ENCODE measurements around the gene SALL3.

Gene SALL3

DNA sequence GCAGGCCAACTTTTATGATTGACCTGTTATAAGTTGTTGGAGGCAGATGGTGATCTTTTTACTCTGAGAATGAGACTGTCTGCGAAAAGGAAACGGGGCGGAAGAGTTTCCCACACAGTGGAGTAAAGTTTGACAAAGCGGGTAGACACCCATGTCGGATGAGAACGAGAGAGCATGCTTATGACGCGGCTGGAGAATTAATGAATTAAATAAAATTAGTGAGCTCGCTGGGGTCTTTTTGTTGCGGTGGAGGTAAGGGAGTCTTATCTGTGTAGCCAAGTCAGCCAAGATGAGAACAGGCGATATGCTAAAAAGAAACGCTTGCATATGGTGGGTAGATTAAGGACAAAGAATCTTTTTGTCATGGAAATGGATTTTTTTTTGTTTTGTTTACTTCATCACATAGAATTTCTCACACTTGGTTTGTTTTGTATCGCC lies 1.8 kb downstream of the SALL3 start:
- DNase-seq = no peak

DNA sequence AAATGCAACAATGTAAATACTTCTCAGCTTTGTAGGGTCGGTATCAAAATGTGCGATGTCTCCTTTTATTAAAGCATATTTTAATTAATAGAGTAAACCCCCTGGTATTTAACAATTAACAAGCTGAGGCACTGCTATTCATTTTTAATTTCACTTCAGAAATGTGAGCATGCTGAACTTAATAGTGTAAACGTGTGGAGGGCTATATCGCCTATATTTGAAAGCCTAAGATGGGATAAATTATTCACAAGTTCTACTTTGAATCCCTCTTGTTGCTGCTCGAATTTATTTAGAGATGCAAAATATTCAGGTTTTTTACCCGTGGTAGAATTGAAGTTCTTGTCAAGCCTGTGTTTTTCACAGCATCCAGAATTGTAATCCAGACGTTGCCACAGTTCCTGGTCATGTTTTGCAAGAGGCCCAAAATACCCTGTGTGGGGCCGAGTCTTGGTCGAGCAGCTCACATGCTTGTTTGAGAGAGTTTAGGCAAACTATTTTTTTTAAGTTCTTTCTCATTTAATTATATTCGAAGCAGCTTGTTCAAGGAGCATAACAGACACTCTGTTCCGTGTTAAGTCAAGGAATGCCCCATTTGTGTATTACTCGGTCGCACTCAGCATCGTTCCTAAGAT lies 2.5 kb downstream of the SALL3 start:
- DNase-seq = no peak

DNA sequence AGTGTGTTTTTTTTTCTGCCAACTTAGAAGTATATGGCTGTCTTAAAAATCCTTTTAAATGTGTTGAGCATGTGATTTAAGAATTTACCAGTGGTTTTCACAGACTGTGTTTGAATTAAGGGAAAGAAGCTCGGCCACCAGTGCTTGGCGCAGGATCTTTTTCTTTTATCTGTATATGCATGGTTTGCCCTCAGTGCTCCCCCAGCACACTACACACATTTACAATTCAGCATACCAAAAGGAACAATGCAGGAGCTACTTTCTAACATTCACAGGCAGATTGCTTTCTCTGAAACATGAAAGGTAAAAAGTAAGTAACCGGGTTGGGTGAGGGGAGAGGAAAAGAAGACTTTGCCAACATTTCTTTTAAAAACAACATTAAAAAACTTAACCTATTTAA lies 3.9 kb downstream of the SALL3 start:
- no peak for DNase-seq

DNA sequence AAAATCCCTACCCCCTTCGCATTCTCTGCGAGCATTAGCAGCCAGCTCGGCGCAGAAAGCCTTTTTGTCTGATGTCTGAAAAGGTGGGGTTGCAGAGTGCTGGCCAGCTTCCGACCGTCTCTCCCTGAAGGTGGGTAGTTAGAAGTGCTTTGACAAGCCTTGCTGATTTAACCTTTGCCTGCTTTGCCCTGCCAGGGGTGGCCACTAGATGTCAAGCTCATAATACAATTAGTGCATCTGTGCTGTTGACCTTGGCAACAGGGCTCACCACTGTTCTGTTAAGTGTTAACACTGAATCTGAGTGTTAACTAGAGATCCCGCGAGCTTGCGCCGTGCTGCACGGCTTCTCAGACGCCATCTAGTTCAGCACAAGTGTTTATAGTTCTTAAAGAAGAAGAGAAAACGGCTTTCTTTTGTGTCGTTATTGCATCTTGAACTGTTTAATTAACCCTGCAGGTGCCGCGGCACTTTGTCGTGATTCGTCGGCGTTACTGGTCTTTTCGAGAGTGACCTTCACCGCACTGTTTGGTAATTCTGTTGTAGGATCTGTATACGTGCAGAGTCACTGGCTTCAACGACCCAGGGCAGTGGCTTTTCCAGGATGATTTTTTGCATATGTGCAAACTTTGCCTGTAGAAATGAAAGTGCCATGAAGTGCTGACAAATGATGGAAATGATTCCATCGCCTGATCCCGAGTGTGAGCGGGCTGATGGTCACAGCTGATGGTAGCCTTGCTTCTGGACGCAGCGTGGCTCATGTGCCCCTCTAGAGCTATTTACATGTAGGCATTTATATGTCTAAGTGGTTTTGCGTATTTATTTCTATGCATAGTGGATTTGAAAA lies 5.5 kb downstream of the SALL3 start:
- DNase-seq = no peak

DNA sequence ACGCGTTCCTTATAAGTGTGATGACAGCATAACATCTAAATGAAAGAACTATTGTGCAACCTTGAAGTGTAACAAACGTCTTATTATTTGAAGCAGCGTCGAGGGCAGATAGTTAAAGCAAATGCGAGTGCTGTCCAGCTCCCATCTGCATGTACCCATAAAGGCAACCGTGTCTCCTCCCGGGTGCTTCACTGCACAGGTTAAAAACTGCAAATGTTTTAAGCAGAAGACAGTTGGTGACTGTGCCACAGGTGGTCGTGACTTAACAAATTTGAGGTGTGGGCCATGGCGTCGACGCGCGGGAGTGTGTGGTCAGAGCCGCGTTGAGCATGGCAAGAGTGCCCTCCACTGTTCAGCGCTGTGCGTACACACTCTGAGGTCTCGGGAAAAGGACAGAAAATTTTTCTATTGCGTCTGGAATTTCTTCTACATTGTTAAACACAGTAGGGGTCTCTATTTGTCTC lies 6.4 kb downstream of the SALL3 start:
- DNase-seq = peak; percentile 66

DNA sequence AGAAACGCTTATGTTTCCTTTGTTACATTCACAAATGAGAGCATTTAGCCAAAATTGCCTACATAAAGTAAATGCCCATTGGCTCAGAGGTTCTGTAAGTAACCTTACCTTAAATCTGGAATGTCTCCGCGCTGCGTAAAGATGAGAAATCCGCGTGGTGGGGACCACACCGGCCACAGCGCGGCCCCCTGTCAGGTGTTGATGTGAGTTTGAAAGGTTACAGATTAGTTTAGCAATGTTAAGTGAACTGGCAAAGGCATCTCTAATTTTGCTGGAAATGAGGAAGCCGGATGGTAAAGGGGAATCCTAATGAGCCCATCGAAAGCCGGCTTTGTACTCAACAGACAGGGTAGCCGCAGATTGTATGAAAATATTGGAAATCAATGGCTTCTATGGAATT lies 11.8 kb downstream of the SALL3 start:
- DNase-seq = no peak

DNA sequence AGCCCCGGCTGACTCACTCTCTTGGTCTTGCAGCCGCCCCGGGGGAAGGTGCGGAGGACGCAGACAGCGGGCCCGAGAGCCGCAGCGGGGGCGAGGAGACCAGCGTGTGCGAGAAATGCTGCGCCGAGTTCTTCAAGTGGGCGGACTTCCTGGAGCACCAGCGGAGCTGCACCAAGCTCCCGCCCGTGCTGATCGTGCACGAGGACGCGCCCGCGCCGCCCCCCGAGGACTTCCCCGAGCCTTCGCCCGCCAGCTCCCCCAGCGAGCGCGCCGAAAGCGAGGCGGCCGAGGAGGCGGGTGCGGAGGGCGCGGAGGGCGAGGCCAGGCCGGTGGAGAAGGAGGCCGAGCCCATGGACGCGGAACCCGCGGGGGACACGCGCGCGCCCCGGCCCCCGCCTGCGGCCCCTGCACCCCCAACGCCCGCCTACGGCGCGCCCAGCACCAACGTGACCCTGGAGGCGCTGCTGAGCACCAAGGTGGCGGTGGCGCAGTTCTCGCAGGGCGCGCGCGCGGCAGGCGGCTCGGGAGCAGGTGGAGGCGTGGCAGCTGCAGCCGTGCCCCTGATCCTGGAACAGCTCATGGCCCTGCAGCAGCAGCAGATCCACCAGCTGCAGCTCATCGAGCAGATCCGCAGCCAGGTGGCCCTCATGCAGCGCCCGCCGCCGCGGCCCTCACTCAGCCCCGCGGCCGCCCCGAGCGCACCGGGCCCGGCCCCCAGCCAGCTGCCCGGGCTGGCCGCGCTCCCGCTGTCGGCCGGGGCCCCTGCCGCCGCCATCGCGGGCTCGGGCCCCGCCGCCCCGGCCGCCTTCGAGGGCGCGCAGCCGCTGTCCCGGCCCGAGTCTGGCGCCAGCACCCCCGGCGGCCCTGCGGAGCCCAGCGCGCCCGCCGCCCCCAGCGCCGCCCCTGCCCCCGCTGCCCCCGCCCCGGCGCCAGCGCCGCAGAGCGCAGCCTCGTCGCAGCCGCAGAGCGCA lies 12.7 kb downstream of the SALL3 start:
- no peak for DNase-seq

DNA sequence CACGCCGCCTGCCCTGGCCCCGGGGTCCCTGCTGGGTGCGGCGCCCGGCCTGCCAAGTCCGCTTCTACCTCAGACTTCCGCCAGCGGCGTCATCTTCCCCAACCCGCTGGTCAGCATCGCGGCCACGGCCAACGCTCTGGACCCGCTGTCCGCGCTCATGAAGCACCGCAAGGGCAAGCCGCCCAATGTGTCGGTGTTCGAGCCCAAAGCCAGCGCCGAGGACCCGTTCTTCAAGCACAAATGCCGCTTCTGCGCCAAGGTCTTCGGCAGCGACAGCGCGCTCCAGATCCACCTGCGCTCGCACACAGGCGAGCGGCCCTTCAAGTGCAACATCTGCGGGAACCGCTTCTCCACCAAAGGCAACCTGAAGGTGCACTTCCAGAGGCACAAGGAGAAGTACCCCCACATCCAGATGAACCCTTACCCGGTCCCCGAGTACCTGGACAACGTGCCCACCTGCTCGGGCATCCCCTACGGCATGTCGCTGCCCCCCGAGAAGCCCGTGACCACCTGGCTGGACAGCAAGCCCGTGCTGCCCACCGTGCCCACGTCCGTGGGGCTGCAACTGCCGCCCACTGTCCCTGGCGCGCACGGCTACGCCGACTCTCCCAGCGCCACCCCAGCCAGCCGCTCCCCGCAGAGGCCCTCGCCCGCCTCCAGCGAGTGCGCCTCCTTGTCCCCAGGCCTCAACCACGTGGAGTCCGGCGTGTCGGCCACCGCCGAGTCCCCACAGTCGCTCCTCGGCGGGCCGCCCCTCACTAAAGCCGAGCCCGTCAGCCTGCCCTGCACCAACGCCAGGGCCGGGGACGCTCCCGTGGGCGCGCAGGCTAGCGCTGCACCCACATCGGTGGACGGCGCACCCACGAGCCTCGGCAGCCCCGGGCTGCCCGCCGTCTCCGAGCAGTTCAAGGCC lies 13.7 kb downstream of the SALL3 start:
- no peak for DNase-seq

DNA sequence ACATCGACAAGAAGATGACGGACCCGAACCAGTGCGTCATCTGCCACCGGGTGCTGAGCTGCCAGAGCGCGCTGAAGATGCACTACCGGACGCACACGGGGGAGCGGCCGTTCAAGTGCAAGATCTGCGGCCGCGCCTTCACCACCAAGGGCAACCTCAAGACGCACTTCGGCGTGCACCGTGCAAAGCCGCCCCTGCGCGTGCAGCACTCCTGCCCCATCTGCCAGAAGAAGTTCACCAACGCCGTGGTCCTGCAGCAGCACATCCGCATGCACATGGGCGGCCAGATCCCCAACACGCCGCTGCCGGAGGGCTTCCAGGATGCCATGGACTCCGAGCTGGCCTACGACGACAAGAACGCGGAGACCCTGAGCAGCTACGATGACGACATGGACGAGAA lies 14.4 kb downstream of the SALL3 start:
- no peak for DNase-seq

DNA sequence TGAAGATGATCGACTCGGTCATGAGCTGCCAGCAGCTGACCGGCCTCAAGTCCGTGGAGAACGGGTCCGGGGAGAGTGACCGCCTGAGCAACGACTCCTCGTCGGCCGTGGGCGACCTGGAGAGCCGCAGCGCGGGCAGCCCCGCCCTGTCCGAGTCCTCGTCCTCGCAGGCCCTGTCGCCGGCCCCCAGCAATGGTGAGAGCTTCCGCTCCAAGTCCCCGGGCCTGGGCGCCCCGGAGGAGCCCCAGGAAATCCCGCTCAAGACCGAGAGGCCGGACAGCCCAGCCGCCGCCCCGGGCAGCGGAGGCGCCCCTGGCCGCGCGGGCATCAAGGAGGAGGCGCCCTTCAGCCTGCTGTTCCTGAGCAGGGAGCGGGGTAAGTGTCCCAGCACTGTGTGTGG lies 14.9 kb downstream of the SALL3 start:
- DNase-seq = no peak

DNA sequence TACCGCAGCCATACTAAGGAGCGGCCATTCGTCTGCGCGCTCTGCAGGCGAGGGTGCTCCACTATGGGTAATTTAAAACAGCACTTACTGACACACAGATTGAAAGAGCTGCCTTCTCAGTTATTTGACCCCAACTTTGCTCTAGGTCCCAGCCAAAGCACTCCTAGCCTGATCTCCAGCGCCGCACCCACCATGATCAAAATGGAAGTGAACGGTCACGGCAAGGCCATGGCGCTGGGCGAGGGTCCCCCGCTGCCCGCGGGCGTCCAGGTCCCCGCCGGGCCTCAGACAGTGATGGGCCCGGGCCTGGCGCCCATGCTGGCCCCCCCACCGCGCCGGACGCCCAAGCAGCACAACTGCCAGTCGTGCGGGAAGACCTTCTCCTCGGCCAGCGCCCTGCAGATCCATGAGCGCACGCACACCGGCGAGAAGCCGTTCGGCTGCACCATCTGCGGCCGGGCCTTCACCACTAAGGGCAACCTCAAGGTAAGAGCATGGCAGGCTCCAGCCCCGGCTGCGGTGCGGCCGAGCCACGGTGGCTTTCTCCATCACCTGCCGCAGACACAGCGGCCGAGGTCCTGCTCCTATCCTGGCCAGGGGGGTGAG lies 15.5 kb downstream of the SALL3 start:
- no peak for DNase-seq

DNA sequence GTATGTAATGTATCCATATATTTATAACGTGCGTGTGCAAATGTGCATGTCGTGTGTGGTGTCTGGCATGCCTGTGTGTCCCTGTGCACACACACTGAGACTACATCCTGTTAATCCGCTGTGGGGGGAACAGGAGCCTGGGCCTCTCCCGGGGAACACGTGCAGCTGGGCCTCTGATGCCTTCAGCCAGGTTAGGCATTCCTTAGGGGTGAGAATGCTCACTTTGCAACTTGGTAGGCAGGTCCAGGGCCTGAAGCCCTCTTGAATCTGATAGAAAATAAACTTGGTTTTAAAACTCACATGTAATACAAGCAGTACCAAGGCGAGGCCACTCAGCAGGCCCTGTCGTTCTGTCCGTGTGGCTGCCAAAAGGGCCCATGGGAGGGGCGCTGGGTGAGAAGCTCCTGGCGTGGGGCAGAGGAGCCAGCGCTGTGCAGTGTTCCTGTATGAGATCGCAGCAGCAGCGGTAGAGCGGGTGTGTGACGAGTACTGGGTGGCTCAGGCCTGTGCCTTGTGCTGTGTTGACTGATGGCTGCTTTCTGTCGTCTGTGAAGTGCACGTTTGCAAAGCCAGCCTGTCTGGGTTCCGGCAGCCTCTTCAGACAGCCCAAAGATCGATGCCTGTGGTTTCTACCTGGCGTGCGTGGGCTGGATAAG lies 16.2 kb downstream of the SALL3 start:
- DNase-seq = no peak

DNA sequence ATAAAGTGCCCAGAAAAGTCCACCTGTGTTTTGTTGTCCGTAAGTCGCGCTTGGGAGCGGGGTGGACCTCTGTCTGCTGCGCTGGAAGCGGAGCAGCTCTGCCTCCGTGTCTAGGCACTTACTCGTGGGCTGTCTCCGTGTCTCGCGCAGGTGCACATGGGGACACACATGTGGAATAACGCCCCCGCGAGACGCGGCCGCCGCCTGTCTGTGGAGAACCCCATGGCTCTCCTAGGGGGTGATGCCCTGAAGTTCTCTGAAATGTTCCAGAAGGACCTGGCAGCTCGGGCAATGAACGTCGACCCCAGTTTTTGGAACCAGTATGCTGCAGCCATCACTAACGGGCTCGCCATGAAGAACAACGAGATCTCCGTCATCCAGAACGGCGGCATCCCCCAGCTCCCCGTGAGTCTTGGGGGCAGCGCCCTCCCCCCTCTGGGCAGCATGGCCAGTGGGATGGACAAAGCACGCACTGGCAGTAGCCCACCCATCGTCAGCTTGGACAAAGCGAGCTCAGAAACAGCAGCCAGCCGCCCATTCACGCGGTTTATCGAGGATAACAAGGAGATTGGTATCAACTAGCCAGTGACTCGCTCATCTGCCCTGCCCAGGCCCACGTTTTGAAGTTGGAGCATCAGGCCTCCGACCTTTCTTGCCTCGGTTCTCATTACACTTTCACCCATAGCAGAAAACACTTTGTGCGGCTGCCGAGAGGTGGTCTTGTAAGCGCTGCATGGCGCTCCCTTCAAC lies 17.3 kb downstream of the SALL3 start:
- no peak for DNase-seq

DNA sequence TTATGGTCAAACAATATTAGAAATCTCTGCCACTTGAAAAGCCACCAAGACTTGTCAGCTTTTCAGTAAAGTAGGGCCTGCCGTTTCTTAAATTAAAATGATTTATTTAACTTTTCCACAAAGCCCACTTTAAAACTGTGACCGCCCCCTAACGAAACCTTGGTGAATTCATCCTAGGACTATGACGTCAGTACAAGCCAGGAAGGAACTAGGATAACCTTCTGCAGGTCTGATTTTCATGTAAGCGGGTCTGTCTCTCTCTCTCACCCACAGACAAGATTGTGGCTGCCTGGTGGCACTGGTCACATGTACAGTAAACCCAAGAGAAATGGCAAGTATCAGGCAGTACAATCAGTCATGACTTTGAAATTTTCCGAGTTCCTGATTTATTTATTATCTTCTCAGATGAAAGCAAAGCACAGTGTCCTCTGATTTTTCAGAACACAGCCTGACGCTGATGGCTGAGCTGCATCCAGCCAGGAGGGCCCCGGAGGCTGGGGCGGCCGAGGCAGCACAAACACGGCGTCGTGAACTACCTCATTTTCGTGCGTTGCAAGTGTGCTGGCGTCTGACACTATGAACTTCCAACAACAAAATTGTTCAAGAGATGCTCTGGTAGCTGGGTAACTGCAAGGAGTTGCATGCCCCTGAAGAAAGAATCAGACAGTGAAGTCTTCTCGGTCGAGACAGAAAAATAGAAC lies 18.9 kb downstream of the SALL3 start:
- DNase-seq = no peak

DNA sequence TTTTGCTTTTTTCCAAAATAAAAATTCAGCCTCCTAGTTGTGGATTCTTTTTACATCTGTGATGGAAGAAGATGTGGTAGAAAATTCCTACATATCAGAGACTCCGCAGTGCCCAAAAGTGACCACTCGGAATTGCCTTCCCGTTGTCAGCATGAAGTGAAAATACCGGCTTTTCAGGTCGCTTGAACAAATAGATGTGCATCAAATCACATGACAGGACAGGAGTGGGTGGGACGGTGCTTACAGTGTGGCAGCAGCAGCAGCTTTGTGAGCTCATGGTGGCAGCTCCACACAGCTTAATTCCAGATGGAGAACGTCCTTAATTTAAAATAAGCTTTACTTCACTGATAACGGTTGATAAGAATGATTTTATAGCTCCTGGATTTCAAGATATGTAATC lies 20.3 kb downstream of the SALL3 start:
- no peak for DNase-seq

DNA sequence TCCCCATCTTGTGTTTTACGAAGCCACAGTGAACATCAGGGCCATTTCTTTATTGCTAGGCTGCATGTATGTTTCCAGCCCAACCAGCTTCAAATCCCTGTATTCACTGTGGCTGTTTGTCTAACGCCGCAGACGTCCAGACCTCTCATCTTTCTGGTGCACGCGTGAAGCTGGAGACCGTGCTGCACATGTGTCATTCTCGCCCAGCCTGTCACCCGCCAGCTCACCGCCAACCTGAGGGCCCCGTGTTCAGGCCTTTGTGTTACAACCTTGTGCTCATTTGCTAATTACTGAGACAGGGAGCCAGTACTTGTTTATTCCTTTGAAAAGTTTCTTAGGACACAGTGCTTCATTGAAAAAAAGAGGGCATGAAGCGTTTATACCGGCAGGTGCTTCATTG lies 21.4 kb downstream of the SALL3 start:
- no peak for DNase-seq

DNA sequence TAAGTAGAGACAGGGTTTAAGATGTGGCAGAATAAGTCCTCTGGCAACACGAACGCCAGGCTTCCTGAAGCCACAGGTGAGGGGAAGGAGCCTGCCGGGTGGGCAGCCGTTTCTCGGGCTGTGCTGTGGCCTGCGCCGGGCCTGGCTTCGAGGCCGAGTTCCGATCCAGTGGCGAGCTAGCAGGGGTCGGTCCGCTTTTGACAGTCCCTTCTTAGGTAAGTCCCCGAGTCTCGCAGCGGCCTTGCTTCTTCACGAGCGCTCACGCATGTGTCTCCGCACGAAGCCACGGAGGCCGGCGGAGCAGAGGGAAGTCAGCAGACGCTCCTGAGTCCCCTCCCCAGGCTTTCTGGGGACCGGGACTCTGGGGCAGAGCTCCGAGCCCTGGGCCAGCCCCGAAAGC lies 26.0 kb downstream of the SALL3 start:
- no peak for DNase-seq

DNA sequence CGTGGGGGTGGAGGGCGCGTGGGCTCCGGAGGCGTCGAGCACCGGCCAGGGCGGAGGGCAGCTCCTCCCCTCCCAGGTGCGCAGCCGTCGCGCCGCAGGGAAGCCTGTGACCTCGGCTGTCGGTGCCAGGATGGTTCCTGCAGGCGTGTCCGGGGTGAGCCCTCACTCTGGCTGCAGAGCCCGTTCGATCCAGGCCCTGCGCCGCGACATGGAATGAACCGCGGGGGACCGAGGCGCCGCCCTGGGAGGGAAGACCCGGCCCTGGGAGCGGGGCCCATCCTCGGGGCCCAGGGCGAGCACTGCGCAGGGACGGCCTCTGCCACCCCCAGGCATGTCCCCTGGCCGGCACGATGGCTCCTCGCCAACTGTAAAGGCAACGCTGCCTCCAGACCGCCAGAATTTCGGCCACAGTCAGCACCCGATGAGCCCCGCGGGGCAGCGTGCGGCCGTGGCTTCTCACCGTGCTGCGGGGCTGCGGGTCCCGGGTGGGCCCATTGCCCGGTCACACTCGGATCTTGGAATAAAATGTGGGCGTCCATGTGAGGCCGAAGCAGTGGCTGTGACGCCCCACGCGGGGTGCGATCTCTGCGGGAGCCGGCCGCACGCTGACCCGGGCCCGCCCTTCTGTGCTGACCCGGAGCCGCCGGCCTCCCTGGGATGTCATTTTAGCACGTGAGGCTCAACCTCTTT lies 26.6 kb downstream of the SALL3 start:
- DNase-seq = no peak

DNA sequence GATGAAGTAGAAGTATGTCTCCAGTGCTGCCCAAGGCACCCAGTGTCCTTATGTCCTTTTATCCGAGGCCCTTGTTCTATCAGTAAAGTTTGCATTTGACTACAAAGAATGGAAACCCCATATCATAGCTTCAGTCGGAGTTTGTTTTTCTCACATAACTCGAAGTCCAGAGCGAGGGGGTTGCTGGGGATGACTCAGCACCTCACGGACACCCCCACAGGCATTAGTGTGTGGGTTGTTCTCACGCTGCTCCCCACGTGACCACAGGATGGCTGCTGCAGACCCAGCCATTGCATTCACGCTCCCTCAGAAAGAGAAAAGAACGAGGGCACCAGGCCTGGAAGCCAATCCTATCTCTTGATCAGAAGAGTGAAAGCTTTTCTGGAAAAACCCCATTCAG lies 27.8 kb downstream of the SALL3 start:
- no peak for DNase-seq

Data from right forelimb (tissue), 1 donor.